ENCODE data around the gene WASHC1. TPM values are rescaled to one million over a fixed set of nuclear protein-coding genes. Genes with fewer than 3 reads are reported as not detected.
"Not testable (repeated sequence)": the region's sequence is repeated elsewhere in the genome, so short reads cannot be mapped to it uniquely, and the experiment has no call there.

WASHC1 gene
- total RNA-seq, 1 experiment from 2014 or later: 12.8 TPM

DNA sequence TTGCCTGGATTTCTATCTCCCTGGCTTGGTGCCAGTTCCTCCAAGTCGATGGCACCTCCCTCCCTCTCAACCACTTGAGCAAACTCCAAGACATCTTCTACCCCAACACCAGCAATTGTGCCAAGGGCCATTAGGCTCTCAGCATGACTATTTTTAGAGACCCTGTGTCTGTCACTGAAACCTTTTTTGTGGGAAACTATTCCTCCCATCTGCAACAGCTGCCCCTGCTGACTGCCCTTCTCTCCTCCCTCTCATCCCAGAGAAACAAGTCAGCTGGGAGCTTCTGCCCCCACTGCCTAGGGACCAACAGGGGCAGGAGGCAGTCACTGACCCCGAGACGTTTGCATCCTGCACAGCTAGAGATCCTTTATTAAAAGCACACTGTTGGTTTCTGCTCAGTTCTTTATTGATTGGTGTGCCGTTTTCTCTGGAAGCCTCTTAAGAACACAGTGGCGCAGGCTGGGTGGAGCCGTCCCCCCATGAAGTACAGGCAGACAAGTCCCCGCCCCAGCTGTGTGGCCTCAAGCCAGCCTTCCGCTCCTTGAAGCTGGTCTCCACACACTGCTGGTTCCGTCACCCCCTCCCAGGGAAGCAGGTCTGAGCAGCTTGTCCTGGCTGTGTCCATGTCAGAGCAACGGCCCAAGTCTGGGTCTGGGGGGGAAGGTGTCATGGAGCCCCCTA is 15.0 kb downstream of the WASHC1 start:
- DNase-seq (ENCODE audit: low spot score): not testable (repeated sequence)

DNA sequence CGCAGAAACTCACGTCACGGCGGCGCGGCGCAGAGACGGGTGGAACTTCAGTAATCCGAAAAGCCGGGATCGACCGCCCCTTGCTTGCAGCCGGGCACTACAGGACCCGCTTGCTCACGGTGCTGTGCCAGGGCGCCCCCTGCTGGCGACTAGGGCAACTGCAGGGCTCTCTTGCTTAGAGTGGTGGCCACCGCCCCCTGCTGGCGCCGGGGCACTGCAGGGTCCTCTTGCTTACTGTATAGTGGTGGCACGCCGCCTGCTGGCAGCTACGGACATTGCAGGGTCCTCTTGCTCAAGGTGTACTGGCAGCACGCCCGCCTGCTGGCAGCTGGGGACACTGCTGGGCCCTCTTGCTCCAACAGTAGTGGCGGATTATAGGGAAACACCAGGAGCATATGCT is 18.1 kb downstream of the WASHC1 start:
- not testable (repeated sequence) for DNase-seq (ENCODE audit: low spot score)

DNA sequence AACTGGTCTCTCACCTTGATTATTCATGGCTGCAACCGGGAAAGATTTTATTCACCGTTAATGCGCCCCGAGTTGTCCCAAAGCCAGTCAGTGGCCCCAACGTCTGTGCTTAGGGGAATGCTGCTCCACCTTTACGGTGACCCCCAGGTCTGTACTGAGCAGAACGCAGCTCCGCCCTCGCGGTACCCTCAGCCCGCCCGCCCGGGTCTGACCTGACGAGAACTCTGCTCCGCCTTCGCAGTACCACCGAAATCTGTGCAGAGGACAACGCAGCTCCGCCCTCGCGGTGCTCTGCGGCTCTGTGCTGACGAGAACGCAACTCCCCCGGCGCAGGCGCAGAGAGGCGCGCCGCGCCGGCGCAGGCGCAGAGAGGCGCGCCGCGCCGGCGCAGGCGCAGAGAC is 18.6 kb downstream of the WASHC1 start:
- not testable (repeated sequence) for DNase-seq (ENCODE audit: low spot score)

DNA sequence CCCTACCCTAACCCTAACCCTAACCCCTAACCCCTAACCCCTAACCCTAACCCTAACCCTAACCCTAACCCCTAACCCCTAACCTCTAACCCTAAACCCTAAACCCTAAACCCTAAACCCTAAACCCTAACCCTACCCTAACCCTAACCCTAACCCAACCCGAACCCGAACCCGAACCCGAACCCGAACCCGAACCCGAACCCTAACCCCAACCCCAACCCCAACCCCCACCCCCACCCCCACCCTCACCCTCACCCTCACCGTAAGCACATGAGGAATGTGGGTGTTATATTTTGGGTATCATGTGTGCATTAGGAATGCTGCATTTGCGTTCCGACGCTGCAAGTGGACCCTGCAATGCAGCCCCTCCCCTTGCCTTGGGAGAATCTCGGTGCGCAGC is 19.0 kb downstream of the WASHC1 start:
- DNase-seq (ENCODE audit: low spot score): not testable (repeated sequence)

Other genes with a start within 250 kb of the WASHC1 start
- 0.31 and 0.73 TPM in 2 replicates for gene FOXD4, start 89.0 kb upstream of the WASHC1 start, total RNA-seq (2014; rRNA removed; shearing (Covaris generic))
- gene ZNG1A, start 149.6 kb upstream of the WASHC1 start, total RNA-seq (2014; rRNA removed; shearing (Covaris generic)): 8.7 and 9.3 TPM in 2 replicates
- gene DOCK8, start 185.4 kb upstream of the WASHC1 start, total RNA-seq (2014; rRNA removed; shearing (Covaris generic)): not detected in 2 replicates